ENCODE measurements around the gene NEBL. TPM values are rescaled to one million over a fixed set of nuclear protein-coding genes. Genes with fewer than 3 reads are reported as not detected.

NEBL gene
- total RNA-seq, 1 experiment from 2014 or later, result 16.6 TPM

GRCh38 chr10:20916976-20917375 is 19.9 kb upstream of the NEBL start (continued):
- TF ChIP-seq CBX3 (IDR thresholded peaks at IDR 0.05; ENCODE audit: low read depth) (no peak), FOSL1 (IDR thresholded peaks at IDR 0.05; ENCODE audit: low read depth) (no peak)

- RAD21 ChIA-PET (ENCODE audit: low non-redundant PET in 1 of 2, low total read pairs in 2 of 2, uncharacterized antibody in 2 of 2, unreplicated experiment in 2 of 2), result no interaction called here
- Histone ChIP-seq H2AFZ (ENCODE audit: low read depth, low read length, poor library complexity, severe bottlenecking) (no peak overlapping the region), H3K9ac (ENCODE audit: low read length) (no peak overlapping the region), H3K4me2 (ENCODE audit: low read length) (no peak overlapping the region), H4K20me1 (ENCODE audit: insufficient read depth) (no peaks in the 10 kb centered on the region), H3K27me3 (ENCODE audit: insufficient read depth, low read length) (no peaks in the 10 kb centered on the region), H3K4me1 (ENCODE audit: control insufficient read depth in 1 of 2, insufficient read depth in 2 of 2, low read length in 2 of 2) (no peaks in the 10 kb centered on the region), H3K4me3 (replicated peaks in 1 of 2; ENCODE audit: low read depth in 1 of 2, low read length in 2 of 2) (no peak overlapping the region), H3K79me2 (ENCODE audit: insufficient read depth, low read length) (no peaks in the 10 kb centered on the region), H3K9me3 (ENCODE audit: control insufficient read depth in 1 of 2, insufficient read depth in 1 of 2, low read depth in 1 of 2, low read length in 2 of 2) (no peaks in the 10 kb centered on the region), H3K36me3 (ENCODE audit: control insufficient read depth in 1 of 2, insufficient read depth in 2 of 2, low read length in 2 of 2) (no peaks in the 10 kb centered on the region), H3K9me2 (ENCODE audit: insufficient read depth) (no peaks in the 10 kb centered on the region), H3K27ac (ENCODE audit: low read depth, low read length) (no peak overlapping the region)
- no TSS peak for BruUV-seq (replicated peaks)
- no peak for DNase-seq (ENCODE audit: low read depth, low spot score)
- CTCF ChIA-PET, result no interaction called here
- TF ChIP-seq, protein P1, sequence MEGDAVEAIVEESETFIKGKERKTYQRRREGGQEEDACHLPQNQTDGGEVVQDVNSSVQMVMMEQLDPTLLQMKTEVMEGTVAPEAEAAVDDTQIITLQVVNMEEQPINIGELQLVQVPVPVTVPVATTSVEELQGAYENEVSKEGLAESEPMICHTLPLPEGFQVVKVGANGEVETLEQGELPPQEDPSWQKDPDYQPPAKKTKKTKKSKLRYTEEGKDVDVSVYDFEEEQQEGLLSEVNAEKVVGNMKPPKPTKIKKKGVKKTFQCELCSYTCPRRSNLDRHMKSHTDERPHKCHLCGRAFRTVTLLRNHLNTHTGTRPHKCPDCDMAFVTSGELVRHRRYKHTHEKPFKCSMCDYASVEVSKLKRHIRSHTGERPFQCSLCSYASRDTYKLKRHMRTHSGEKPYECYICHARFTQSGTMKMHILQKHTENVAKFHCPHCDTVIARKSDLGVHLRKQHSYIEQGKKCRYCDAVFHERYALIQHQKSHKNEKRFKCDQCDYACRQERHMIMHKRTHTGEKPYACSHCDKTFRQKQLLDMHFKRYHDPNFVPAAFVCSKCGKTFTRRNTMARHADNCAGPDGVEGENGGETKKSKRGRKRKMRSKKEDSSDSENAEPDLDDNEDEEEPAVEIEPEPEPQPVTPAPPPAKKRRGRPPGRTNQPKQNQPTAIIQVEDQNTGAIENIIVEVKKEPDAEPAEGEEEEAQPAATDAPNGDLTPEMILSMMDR (IDR thresholded peaks at IDR 0.05 in 2 of 3, conservative IDR thresholded peaks at IDR 0.05 in 1 of 3; ENCODE audit: borderline replicate concordance in 1 of 3, insufficient read depth in 1 of 3, low read depth in 2 of 3, low read length in 2 of 3), result no peak
- TF ChIP-seq ZNF274 (IDR thresholded peaks at IDR 0.05; ENCODE audit: low read depth, low read length), result no peak
- intact Hi-C loops (cut with micrococcal nuclease), result no loop called here
- POLR2A ChIA-PET, result no interaction called here
- ATAC-seq, result no peak
Observed at GRCh38 chr10:20912969-20913368, 15.9 kb upstream of the NEBL start.

GRCh38 chr10:20911626-20912025 is 14.5 kb upstream of the NEBL start:
- no peak for DNase-seq (ENCODE audit: low read depth, low spot score)
- ChIA-PET CTCF (no interaction called here), POLR2A (no interaction called here), RAD21 (ENCODE audit: low non-redundant PET in 1 of 2, low total read pairs in 2 of 2, uncharacterized antibody in 2 of 2, unreplicated experiment in 2 of 2) (no interaction called here)
- H3K27ac ChIP-seq (ENCODE audit: low read depth, low read length), result no peak overlapping the region
- H4K20me1 ChIP-seq (ENCODE audit: insufficient read depth), result no peaks in the 10 kb centered on the region
- intact Hi-C loops (cut with micrococcal nuclease), result no loop called here
- no peaks in the 10 kb centered on the region for H3K9me3 ChIP-seq (ENCODE audit: control insufficient read depth in 1 of 2, insufficient read depth in 1 of 2, low read depth in 1 of 2, low read length in 2 of 2)
- H3K79me2 ChIP-seq (ENCODE audit: insufficient read depth, low read length), result no peaks in the 10 kb centered on the region
- no peaks in the 10 kb centered on the region for H3K4me1 ChIP-seq (ENCODE audit: control insufficient read depth in 1 of 2, insufficient read depth in 2 of 2, low read length in 2 of 2)
- H3K36me3 ChIP-seq (ENCODE audit: control insufficient read depth in 1 of 2, insufficient read depth in 2 of 2, low read length in 2 of 2), result no peaks in the 10 kb centered on the region
- no peak overlapping the region for H3K4me2 ChIP-seq (ENCODE audit: low read length)
- no peak overlapping the region for H3K9ac ChIP-seq (ENCODE audit: low read length)
- no peak overlapping the region for H2AFZ ChIP-seq (ENCODE audit: low read depth, low read length, poor library complexity, severe bottlenecking)
- no peak overlapping the region for H3K4me3 ChIP-seq (replicated peaks in 1 of 2; ENCODE audit: low read depth in 1 of 2, low read length in 2 of 2)
- BruUV-seq (replicated peaks), result no TSS peak
- ATAC-seq, result no peak
- no peaks in the 10 kb centered on the region for H3K27me3 ChIP-seq (ENCODE audit: insufficient read depth, low read length)
- TF ChIP-seq EZH2 (IDR thresholded peaks at IDR 0.05), result no peak
- H3K9me2 ChIP-seq (ENCODE audit: insufficient read depth), result no peaks in the 10 kb centered on the region

All from HCT116 (cell line).